NCI-H446 (cell line): ENCODE results near the gene ETNK1.

Experiments
- DNase-seq, 2 experiments: peaks; one replicate each; lab custom pipeline; 2025; lab: John Stamatoyannopoulos, UW

Gene ETNK1

GRCh38 chr12:22634883-22635282 lies 9.9 kb downstream of the ETNK1 start:
- no peak for DNase-seq

GRCh38 chr12:22635812-22636211 lies 10.8 kb downstream of the ETNK1 start:
- DNase-seq: no peak

GRCh38 chr12:22640851-22641250 lies 15.9 kb downstream of the ETNK1 start:
- DNase-seq: no peak

- no peak for DNase-seq
These were observed 16.5 kb downstream of the ETNK1 start for GRCh38 chr12:22641353-22642053.

GRCh38 chr12:22648668-22649067 lies 23.7 kb downstream of the ETNK1 start:
- DNase-seq: no peak

GRCh38 chr12:22653075-22653474 lies 28.1 kb downstream of the ETNK1 start:
- DNase-seq: no peak

- DNase-seq: no peak
These were observed 28.8 kb downstream of the ETNK1 start for GRCh38 chr12:22653791-22654190.

- DNase-seq: no peak
These were observed 31.4 kb downstream of the ETNK1 start for GRCh38 chr12:22656376-22656775.

- no peak for DNase-seq
These were observed 31.9 kb downstream of the ETNK1 start for GRCh38 chr12:22656831-22657230.

- no peak for DNase-seq
These were observed 32.6 kb downstream of the ETNK1 start for GRCh38 chr12:22657538-22657937.

GRCh38 chr12:22658214-22658613 lies 33.2 kb downstream of the ETNK1 start:
- no peak for DNase-seq

- no peak for DNase-seq
These were observed 37.4 kb downstream of the ETNK1 start for GRCh38 chr12:22662356-22662755.

- DNase-seq: no peak
These were observed 40.5 kb downstream of the ETNK1 start for GRCh38 chr12:22665476-22665875.

GRCh38 chr12:22667122-22667521 lies 42.2 kb downstream of the ETNK1 start:
- no peak for DNase-seq

GRCh38 chr12:22668441-22668840 lies 43.5 kb downstream of the ETNK1 start:
- no peak for DNase-seq

GRCh38 chr12:22670762-22671161 lies 45.8 kb downstream of the ETNK1 start:
- peak in 1 of 2 experiments; percentile 1 for DNase-seq

GRCh38 chr12:22672951-22673350 lies 48.0 kb downstream of the ETNK1 start:
- no peak for DNase-seq

GRCh38 chr12:22677781-22678574 lies 53.0 kb downstream of the ETNK1 start:
- DNase-seq: no peak

GRCh38 chr12:22682663-22683062 lies 57.7 kb downstream of the ETNK1 start:
- no peak for DNase-seq

GRCh38 chr12:22683131-22683530 lies 58.2 kb downstream of the ETNK1 start:
- no peak for DNase-seq

GRCh38 chr12:22684140-22685118 lies 59.5 kb downstream of the ETNK1 start:
- peak; percentile 49 to 58 for DNase-seq

- no peak for DNase-seq
These were observed 61.2 kb downstream of the ETNK1 start for GRCh38 chr12:22686193-22686592.
